ENCODE measurements around the gene OR1A2. TPM values are rescaled to one million over a fixed set of nuclear protein-coding genes. Genes with fewer than 3 reads are reported as not detected.

OR1A2 gene
- total and polyA plus RNA-seq, 2 of the 4 experiments (the other 2 are of a cell fraction), result not detected

DNA sequence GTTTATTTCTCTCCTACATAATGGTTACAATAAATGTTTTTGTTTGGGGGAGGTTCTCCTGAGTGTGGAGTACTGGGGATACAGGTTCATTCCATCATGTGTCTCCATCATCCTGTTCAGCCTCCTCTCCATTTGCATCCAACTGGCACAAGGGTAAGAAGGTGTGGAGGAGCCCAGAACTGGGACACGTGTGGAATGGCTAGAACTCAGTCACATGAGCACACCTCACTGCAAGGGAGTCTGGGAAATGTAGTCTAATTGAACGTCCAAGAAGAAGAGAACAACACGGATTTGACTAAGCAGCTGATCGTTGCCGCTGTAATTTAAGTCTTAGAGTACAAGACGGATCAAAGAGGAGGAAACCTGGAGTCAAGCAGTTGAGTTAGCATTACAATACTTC, 16.3 kb downstream of the OR1A2 start:
- BruUV-seq (replicated peaks), result no TSS peak
- H3K14ac ChIP-seq (replicated peaks; ENCODE audit: low read depth, low read length), result no peak overlapping the region
- H4K20me1 ChIP-seq (ENCODE audit: insufficient read depth, low read length), result no peaks in the 10 kb centered on the region
- H4K91ac ChIP-seq (ENCODE audit: insufficient read depth, low read depth, low read length), result no peak overlapping the region
- dilution Hi-C loops (cut with HindIII; ENCODE audit: low sequenced_read_pairs, unreplicated experiment), result no loop called here
- H2BK5ac ChIP-seq (ENCODE audit: low read depth, low read length, poor library complexity, severe bottlenecking), result no peak overlapping the region
- no peak overlapping the region for H2AFZ ChIP-seq (replicated peaks; ENCODE audit: low read length, poor library complexity)
- H3K9ac ChIP-seq (ENCODE audit: low read depth, low read length), result no peak overlapping the region
- H2BK20ac ChIP-seq (ENCODE audit: low read depth, low read length), result no peak overlapping the region
- H3K9me3 ChIP-seq (ENCODE audit: control insufficient read depth, insufficient read depth, low read length), result peaks cover 11% of the 10 kb centered on the region; the same call in 1 of the 2 replicates
- intact Hi-C loops (cut with micrococcal nuclease), result no loop called here
- H2AK9ac ChIP-seq (replicated peaks; ENCODE audit: low read depth, low read length, poor library complexity), result no peak overlapping the region
- H2BK120ac ChIP-seq (ENCODE audit: low read depth, low read length), result no peak overlapping the region
- H2BK15ac ChIP-seq (ENCODE audit: low read depth, low read length), result no peak overlapping the region
- H3K4me2 ChIP-seq (ENCODE audit: low read depth, low read length), result no peak overlapping the region
- no peak overlapping the region for H3K18ac ChIP-seq (ENCODE audit: low read depth, low read length)
- no peak overlapping the region for H3K27ac ChIP-seq (ENCODE audit: insufficient read depth, low read length)
- CTCF ChIA-PET, result no interaction called here
- no peak overlapping the region for H3K23ac ChIP-seq (ENCODE audit: low read depth, low read length)
- 53% methylated on average over 5 of the region's 6 CpGs; no CpG with 5 or more reads in 1 of the 2 experiments for WGBS, 2 experiments (ENCODE audit: extremely low coverage in 2 of 2, insufficient read length in 1 of 2)
- TF ChIP-seq MAFK (IDR thresholded peaks at IDR 0.05; ENCODE audit: low read depth, low read length) (no peak), CTCF (conservative IDR thresholded peaks at IDR 0.05; ENCODE audit: low read depth, low read length) (no peak), MAZ (IDR thresholded peaks at IDR 0.05; ENCODE audit: borderline replicate concordance, low read depth, low read length) (no peak), POLR2A (IDR thresholded peaks at IDR 0.05; ENCODE audit: low read depth, low read length) (no peak), CHD1 (IDR thresholded peaks at IDR 0.05; ENCODE audit: low read depth, low read length) (no peak), ELK1 (IDR thresholded peaks at IDR 0.05; ENCODE audit: borderline replicate concordance, low read depth, low read length) (no peak), CEBPB (IDR thresholded peaks at IDR 0.05; ENCODE audit: low read depth, low read length) (no peak), RAD21 (IDR thresholded peaks at IDR 0.05; ENCODE audit: low read length) (no peak), BHLHE40 (IDR thresholded peaks at IDR 0.05; ENCODE audit: low read depth, low read length) (no peak)
- H3K4ac ChIP-seq (ENCODE audit: low read depth, low read length), result no peak overlapping the region
- H3K4me3 ChIP-seq (ENCODE audit: insufficient read depth, low read depth, low read length), result no peak overlapping the region
- in situ Hi-C loops (cut with MboI; ENCODE audit: low sequenced_read_pairs), result no loop called here
- H3K36me3 ChIP-seq (ENCODE audit: control insufficient read depth, insufficient read depth, low read length), result no peaks in the 10 kb centered on the region
- no peak overlapping the region for H2AK5ac ChIP-seq (ENCODE audit: low read depth, low read length)
- no peaks in the 10 kb centered on the region for H3K79me1 ChIP-seq (ENCODE audit: low read depth in 1 of 2, low read length in 2 of 2)
- no peak overlapping the region for H3K56ac ChIP-seq (ENCODE audit: extremely low read depth, insufficient read depth, low read length)
- H4K8ac ChIP-seq (ENCODE audit: low read depth in 2 of 2, low read length in 2 of 2), result no peak overlapping the region
- no peak overlapping the region for H4K5ac ChIP-seq (ENCODE audit: low read depth, low read length)
- H3K9me1 ChIP-seq (ENCODE audit: insufficient read depth, low read length), result no peaks in the 10 kb centered on the region
- DNase-seq, result no peak
- H3K4me1 ChIP-seq (ENCODE audit: control insufficient read depth, insufficient read depth, low read length), result no peaks in the 10 kb centered on the region
- no peaks in the 10 kb centered on the region for H3K27me3 ChIP-seq (ENCODE audit: control insufficient read depth, insufficient read depth, low read length)
- POLR2A ChIA-PET (ENCODE audit: unreplicated experiment), result no interaction called here
- ATAC-seq (ENCODE audit: low read depth), result no peak

Measured in IMR-90 (cell line).